Activated CD8-positive, alpha-beta memory T cell treated with anti-CD3 and anti-CD28 coated beads, Interleukin-2, amount 50 U/mL, for 48 hours (primary cell): ENCODE results near the gene OAT.
A peak's percentile ranks its signal among the peaks of the same experiment; 100 is the strongest.

Experiments
- DNase-seq: peaks from one replicate; pipeline ENCODE4 v3.0.0-alpha.2; 2020

The OAT gene

DNA sequence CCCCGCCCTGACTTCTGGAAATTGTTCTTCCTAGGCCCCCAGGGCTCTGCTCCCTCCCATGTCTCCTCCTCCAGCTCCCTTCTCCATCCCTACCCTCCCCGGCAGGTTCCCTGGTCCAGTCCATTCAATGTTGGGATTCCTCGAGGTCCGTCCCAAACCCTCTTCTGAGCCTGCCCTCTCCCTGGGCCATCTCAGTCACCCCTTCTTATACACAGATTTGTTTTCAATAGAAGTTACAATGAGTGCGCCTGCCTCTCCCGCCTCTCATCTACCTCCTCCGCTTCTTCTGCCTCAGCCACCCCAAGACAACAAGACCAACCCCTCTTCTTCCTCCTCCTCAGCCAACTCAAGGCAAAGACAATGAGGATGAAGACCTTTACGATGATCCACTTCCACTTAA, 67.9 kb downstream of the OAT start:
- peak; percentile 15 for DNase-seq

DNA sequence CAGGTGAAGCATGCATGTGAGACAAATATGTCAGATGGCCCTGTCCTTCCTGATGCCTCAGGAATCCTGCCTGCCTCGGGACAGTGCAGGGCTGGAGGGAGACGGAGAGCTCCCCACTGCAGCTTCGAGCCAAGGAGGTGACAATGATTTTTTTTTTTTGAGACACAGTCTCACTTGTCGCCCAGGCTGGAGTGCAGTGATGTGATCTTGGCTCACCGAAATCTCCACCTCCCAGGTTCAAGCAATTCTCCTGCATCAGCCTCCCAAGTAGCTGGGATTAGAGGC, 68.8 kb downstream of the OAT start:
- DNase-seq, result peak; percentile 20

DNA sequence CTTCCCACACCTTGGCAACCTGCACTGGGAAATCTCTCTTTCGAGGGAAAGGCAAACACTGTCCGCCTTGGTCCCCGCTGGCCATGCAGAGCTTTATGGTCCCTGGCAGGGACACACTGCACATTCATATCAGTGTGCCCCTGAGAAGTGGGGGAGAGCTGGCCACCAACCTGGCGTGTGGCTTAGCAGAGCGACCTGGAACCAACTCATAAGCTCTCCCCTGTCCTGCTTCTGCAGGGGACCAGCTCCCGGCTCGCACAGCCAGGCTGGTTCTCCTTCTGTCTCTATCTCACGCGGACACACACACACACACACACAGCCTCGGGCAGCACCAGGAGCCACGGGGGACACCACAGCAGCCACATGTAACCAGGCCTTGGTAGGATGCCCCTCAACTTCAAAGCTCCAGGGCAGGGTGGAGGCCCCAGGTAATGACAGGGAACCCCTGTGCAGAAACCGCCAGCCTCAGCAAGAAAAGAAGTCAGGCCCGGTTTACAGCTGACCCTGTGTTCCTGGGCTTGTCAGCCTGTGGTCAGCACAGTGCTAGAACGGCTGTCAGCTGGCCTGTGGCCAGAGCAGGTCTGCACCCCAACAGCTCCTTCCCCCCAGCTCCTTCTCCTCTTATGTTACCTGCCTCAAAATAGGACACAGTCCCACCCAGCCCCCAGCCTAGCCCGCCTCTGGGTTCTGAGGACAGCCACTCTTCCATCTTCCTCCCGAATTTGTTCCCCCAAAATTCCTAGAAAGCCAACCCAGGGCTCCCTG, 69.3 kb downstream of the OAT start:
- DNase-seq, result peak; percentile 36

DNA sequence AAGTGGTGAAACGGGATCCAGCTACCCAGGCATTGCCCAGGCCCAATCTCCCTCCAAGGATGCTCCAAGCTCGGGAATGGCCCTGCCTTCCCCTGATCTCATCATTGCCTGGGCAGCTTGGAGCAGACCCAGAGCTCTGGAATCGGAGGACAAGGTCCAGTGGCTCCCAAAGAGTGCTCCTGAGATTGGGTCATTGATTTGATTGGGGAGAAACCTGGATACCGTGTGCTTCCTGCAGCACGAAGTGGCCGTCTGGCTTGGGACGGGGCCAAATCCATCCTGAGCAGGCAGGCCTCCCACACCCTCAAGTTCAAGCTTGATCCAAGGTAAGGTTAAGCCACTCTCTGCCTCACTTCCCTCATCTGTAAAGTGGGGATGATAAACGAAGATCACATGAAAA, 69.9 kb downstream of the OAT start:
- peak; percentile 25 for DNase-seq

DNA sequence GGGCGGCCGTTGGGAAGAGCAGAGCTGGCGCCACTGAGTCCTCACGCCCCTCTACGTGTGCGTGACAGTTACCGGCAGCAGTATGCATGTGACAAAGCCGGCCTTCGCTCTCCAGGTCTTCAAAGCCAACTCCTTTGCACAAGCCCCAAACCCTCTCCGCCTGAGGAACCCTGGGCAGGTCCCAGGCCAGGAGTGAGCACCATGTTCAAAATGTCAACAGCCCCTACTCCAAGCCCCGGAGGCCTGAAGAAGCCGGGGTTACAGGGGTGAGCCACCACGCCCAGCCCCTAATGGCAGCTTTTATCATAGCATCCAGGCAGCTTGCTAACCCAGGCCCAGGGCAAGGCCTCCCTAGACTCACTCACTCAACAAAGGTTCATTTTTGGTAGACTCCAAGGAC, 70.8 kb downstream of the OAT start:
- DNase-seq, result peak; percentile 37
